RCC 7860 (cell line): Measurements from ENCODE around the gene ZNF610.
"Not testable (repeated sequence)": the region's sequence is repeated elsewhere in the genome, so short reads cannot be mapped to it uniquely, and the experiment has no call there.

ENCODE experiments used
- DNase-seq: peaks from one replicate; pipeline ENCODE4 v3.0.0-alpha.2; 2015; ENCODE audit warnings: low spot score
- FAIRE-seq: peaks from 2 replicates; lab custom pipeline; 2012; peaks lifted over from hg19 to GRCh38; lab: Jason Lieb, UNC

The ZNF610 gene

GRCh38 chr19:52336117-52336790 is at the start of gene ZNF610:
ZNF610 (plus strand) TSS chr19:52336243; CDS start chr19:52349173, 12,930 bp downstream.
- FAIRE-seq, result no peak

GRCh38 chr19:52286256-52286655 is 49.8 kb upstream of the ZNF610 start:
- FAIRE-seq, result no peak

More at GRCh38 chr19:52336117-52336790, at the start of gene ZNF610:
- peak; percentile 48 for DNase-seq

GRCh38 chr19:52291781-52292180 is 44.3 kb upstream of the ZNF610 start:
- FAIRE-seq (no peak), DNase-seq (no peak)

More at GRCh38 chr19:52286256-52286655, 49.8 kb upstream of the ZNF610 start:
- DNase-seq, result no peak

GRCh38 chr19:52292946-52293345 is 43.1 kb upstream of the ZNF610 start:
- DNase-seq, FAIRE-seq: not testable (repeated sequence)

GRCh38 chr19:52296400-52296772 is 39.7 kb upstream of the ZNF610 start:
- no peak for FAIRE-seq
- DNase-seq, result no peak

GRCh38 chr19:52296773-52297600 is 39.1 kb upstream of the ZNF610 start, which contains the start of gene ZNF480:
ZNF480 (plus strand) TSS chr19:52297169; CDS start chr19:52300413, 3,244 bp downstream.
- no peak for FAIRE-seq

GRCh38 chr19:52297601-52298364 is 38.3 kb upstream of the ZNF610 start:
- DNase-seq (no peak), FAIRE-seq (no peak)

More at GRCh38 chr19:52296773-52297600, 39.1 kb upstream of the ZNF610 start, which contains the start of gene ZNF480:
- peak; percentile 46 for DNase-seq

GRCh38 chr19:52307275-52307674 is 28.8 kb upstream of the ZNF610 start:
- no peak for FAIRE-seq
- DNase-seq, result no peak

GRCh38 chr19:52322429-52322828 is 13.6 kb upstream of the ZNF610 start:
- no peak for FAIRE-seq
- no peak for DNase-seq

- FAIRE-seq (no peak), DNase-seq (no peak)
Measured at GRCh38 chr19:52331757-52332156, 4.3 kb upstream of the ZNF610 start.

GRCh38 chr19:52335768-52336116 is 301 bp upstream of the ZNF610 start:
- DNase-seq (no peak), FAIRE-seq (no peak)

GRCh38 chr19:52336791-52337381 is 843 bp downstream of the ZNF610 start:
- FAIRE-seq (no peak), DNase-seq (no peak)

- DNase-seq, FAIRE-seq: not testable (repeated sequence)
Measured at GRCh38 chr19:52339022-52339421, 3.0 kb downstream of the ZNF610 start.

GRCh38 chr19:52343548-52343947 is 7.5 kb downstream of the ZNF610 start:
- FAIRE-seq, result no peak
- no peak for DNase-seq

GRCh38 chr19:52345162-52345561 is 9.1 kb downstream of the ZNF610 start:
- DNase-seq, result no peak
- FAIRE-seq, result no peak

GRCh38 chr19:52351512-52351911 is 15.5 kb downstream of the ZNF610 start:
- DNase-seq, result no peak
- no peak for FAIRE-seq

- FAIRE-seq, result no peak
Measured at GRCh38 chr19:52366414-52366824, 30.4 kb downstream of the ZNF610 start.

GRCh38 chr19:52369559-52370340 is 33.7 kb downstream of the ZNF610 start, which contains the start of gene ZNF880:
ZNF880 (plus strand) TSS chr19:52369923; CDS start chr19:52369966, 43 bp downstream.
- DNase-seq, result no peak
- no peak for FAIRE-seq

More at GRCh38 chr19:52366414-52366824, 30.4 kb downstream of the ZNF610 start:
- no peak for DNase-seq

- no peak for DNase-seq
- FAIRE-seq, result no peak
Measured at GRCh38 chr19:52370341-52370710, 34.3 kb downstream of the ZNF610 start.

- FAIRE-seq (no peak), DNase-seq (no peak)
Measured at GRCh38 chr19:52391135-52391534, 55.1 kb downstream of the ZNF610 start.
